ENCODE measurements around the gene PML. TPM values are rescaled to one million over a fixed set of nuclear protein-coding genes. Genes with fewer than 3 reads are reported as not detected.

PML gene
- 54.9 and 65.4 TPM in 2 replicates for total RNA-seq

DNA sequence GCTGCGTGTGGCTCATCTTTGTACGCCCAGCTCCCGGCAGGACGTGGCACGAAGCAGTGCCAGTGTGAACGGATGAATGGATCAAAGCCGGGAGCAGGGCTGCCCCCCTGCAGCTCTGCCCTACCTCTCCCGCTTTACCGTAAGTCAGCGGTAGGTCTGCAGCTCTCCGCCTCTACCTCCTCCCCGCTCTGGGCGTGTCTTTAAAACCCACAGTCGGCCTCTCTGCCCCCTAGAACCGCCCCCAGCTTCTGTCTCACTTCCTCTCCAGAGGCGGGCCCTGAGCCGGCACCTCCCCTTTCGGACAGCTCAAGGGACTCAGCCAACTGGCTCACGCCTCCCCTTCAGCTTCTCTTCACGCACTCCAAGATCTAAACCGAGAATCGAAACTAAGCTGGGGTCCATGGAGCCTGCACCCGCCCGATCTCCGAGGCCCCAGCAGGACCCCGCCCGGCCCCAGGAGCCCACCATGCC, at the start of gene PML:
Gene PML (plus strand): TSS at position 304 of the 471 bp plus-strand sequence. CDS start 97 bp downstream, at position 401.

GRCh38 chr15:73991726-73992593, 2.6 kb upstream of the PML start, which contains the start of gene STOML1:
TSS of gene STOML1 (minus strand) at chr15:73992295. CDS start at chr15:73992223, 72 bp downstream.

DNA sequence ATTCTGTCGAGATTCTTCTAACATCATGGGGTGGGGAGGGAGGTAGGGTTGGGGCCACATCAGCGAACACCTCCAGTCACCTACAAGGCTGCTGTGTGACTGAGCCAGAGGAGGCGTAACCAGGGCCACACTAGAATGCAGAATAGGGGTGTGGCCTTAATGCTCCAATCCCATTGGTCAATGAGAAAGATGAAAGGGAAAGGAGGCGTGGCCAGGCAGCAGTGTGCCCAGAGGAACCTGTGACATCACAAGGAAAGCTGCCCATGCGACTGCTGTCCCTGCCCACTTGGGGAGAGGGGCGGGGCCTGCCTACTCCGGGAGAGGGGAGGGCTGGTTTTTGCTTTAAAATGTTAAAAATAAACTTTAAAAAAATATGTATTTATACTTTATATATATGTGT, 87.9 kb downstream of the PML start, which contains the start of gene GOLGA6A:
Gene GOLGA6A (minus strand): TSS at position 101 of the 400 bp plus-strand sequence. CDS start 41 bp downstream, at position 60.

Small RNAs within 50 kb of the gene (small RNA-seq; reads per million reads assigned to genes)
- not detected for gene RN7SL429P

Other genes starting within 250 kb of the PML start
- 0.13 and 0.14 TPM in 2 replicates for gene INSYN1, start 241.4 kb upstream of the PML start, total RNA-seq
- gene TBC1D21, start 121.2 kb upstream of the PML start, total RNA-seq = not detected in 2 replicates
- gene LOXL1, start 68.3 kb upstream of the PML start, total RNA-seq = 1.5 and 4.4 TPM in 2 replicates
- gene STOML1, start 2.4 kb upstream of the PML start, total RNA-seq = 9.3 and 10.0 TPM in 2 replicates
- not detected in 2 replicates for gene GOLGA6A, start 87.8 kb downstream of the PML start, total RNA-seq
- not detected in 2 replicates for gene ISLR2, start 135.9 kb downstream of the PML start, total RNA-seq
- gene ISLR, start 179.0 kb downstream of the PML start, total RNA-seq = 0.07 and 0.93 TPM in 2 replicates
- gene STRA6, start 208.1 kb downstream of the PML start, total RNA-seq = not detected in 2 replicates
- not detected in 2 replicates for gene CCDC33, start 241.6 kb downstream of the PML start, total RNA-seq

Measured in thoracic aorta endothelial cell (primary cell).